IMR-90 (cell line): Measurements from ENCODE around the gene PEAK3.

ENCODE experiments used
- BHLHE40 ChIP-seq: fragments of 150-350 bp; IDR thresholded peaks from 2 replicates; pipeline ENCODE4 v1.6.1; 2016; ENCODE audit warnings: mild to moderate bottlenecking, low read depth, low read length
- CEBPB ChIP-seq: IDR thresholded peaks from 2 replicates; pipeline ENCODE4 v1.6.1; 2012; ENCODE audit warnings: low read depth, low read length, improper control_type of control experiment
- CHD1 ChIP-seq: IDR thresholded peaks from 2 replicates; pipeline ENCODE4 v1.6.1; 2012; ENCODE audit warnings: low read depth, low read length, improper control_type of control experiment
- MAFK ChIP-seq: IDR thresholded peaks from 2 replicates; pipeline ENCODE4 v1.6.1; 2012; ENCODE audit warnings: low read depth, low read length, improper control_type of control experiment
- MXI1 ChIP-seq: IDR thresholded peaks from 2 replicates; pipeline ENCODE4 v1.6.1; 2012; ENCODE audit warnings: low read depth, mild to moderate bottlenecking, low read length, moderate library complexity, borderline replicate concordance
- POLR2A ChIP-seq: IDR thresholded peaks from 2 replicates; pipeline ENCODE4 v1.6.1; 2012; ENCODE audit warnings: mild to moderate bottlenecking, low read depth, low read length
- RAD21 ChIP-seq: IDR thresholded peaks from 2 replicates; pipeline ENCODE4 v1.6.1; 2012; ENCODE audit warnings: low read length, improper control_type of control experiment
- TF ChIP-seq, protein P1 (sequence below): conservative IDR thresholded peaks from 2 replicates; pipeline ENCODE4 v1.5.1; 2012; ENCODE audit warnings: mild to moderate bottlenecking, low read depth, low read length, improper control_type of control experiment
- TF ChIP-seq, protein P2 (sequence below): fragments of 150-350 bp; IDR thresholded peaks from 2 replicates; pipeline ENCODE4 v1.6.1; 2017; ENCODE audit warnings: mild to moderate bottlenecking, antibody characterized with exemption, low read length, low read depth
- TF ChIP-seq, protein P3 (sequence below): fragments of 150-350 bp; IDR thresholded peaks from 2 replicates; pipeline ENCODE4 v1.6.1; 2016; ENCODE audit warnings: low read depth, mild to moderate bottlenecking, low read length, moderate library complexity, borderline replicate concordance

DNA sequence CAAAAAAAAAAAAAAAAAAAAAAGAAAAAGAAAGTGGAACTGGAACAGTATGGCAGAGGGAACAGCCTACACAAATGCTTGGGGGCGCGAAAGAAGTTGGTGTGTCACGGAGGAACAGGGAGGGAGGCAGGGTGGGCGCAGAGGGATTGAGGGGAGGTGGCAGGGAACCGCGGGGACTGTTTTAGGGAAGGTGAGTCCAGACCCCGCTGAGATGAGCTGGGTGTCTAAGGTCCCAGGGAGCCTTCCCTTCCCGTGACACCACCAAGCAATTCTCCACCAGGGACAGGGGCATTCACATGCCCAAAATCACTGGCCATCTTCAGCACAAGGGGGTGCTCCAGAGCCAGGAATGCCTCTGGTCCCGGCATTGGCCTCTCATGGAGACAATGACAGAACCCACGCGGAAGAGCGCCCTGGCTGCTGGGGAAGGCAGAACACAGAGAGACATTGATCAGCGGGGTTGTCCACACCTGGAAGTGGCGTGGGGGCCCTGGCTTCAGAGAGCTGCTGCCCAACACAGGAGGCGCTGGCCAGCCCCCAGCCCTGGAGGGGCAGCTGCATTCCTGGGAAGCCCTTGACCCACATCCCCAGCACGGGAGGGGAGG, 6.9 kb downstream of the PEAK3 start:
- no peak for TF ChIP-seq POLR2A
- peak; percentile 56; the same call in 1 of the 2 replicates for TF ChIP-seq MXI1
- TF ChIP-seq, protein P1, sequence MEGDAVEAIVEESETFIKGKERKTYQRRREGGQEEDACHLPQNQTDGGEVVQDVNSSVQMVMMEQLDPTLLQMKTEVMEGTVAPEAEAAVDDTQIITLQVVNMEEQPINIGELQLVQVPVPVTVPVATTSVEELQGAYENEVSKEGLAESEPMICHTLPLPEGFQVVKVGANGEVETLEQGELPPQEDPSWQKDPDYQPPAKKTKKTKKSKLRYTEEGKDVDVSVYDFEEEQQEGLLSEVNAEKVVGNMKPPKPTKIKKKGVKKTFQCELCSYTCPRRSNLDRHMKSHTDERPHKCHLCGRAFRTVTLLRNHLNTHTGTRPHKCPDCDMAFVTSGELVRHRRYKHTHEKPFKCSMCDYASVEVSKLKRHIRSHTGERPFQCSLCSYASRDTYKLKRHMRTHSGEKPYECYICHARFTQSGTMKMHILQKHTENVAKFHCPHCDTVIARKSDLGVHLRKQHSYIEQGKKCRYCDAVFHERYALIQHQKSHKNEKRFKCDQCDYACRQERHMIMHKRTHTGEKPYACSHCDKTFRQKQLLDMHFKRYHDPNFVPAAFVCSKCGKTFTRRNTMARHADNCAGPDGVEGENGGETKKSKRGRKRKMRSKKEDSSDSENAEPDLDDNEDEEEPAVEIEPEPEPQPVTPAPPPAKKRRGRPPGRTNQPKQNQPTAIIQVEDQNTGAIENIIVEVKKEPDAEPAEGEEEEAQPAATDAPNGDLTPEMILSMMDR, result peak; percentile 65
- TF ChIP-seq CEBPB, result no peak
- no peak for TF ChIP-seq CHD1
- TF ChIP-seq RAD21, result peak; percentile 75
- no peak for TF ChIP-seq BHLHE40
- TF ChIP-seq MAFK, result no peak
- TF ChIP-seq, protein P2, sequence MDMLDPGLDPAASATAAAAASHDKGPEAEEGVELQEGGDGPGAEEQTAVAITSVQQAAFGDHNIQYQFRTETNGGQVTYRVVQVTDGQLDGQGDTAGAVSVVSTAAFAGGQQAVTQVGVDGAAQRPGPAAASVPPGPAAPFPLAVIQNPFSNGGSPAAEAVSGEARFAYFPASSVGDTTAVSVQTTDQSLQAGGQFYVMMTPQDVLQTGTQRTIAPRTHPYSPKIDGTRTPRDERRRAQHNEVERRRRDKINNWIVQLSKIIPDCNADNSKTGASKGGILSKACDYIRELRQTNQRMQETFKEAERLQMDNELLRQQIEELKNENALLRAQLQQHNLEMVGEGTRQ, result no peak
- TF ChIP-seq, protein P3, sequence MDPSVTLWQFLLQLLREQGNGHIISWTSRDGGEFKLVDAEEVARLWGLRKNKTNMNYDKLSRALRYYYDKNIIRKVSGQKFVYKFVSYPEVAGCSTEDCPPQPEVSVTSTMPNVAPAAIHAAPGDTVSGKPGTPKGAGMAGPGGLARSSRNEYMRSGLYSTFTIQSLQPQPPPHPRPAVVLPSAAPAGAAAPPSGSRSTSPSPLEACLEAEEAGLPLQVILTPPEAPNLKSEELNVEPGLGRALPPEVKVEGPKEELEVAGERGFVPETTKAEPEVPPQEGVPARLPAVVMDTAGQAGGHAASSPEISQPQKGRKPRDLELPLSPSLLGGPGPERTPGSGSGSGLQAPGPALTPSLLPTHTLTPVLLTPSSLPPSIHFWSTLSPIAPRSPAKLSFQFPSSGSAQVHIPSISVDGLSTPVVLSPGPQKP, result no peak
